Stimulated activated naive CD8-positive, alpha-beta T cell treated with anti-CD3 and anti-CD28 coated beads, Interleukin-15, Interleukin-2, amounts not matched to agents 100 U/mL and 50 U/mL, for 24 hours (primary cell): ENCODE results near the gene CLDN34.

Experiments used
- ATAC-seq: fragments of 150-1000 bp; cut with Tn5 transposase; one replicate; pipeline ENCODE4 v1.10.0; 2021
- DNase-seq: peaks from one replicate; pipeline ENCODE4 v3.0.0; 2021

Gene CLDN34, protein sequence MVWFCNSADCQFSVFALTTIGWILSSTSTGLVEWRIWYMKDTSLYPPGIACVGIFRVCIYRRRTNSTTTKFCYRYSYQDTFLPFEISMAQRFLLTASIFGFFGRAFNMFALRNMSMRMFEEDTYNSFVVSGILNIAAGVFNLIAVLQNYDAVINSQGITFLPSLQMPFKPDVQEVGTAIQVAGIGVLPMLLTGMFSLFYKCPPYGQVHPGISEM

GRCh38 chrX:9966775-9967408, at the start of gene CLDN34:
CLDN34 (plus strand) TSS chrX:9967358; CDS start chrX:9967358, 0 bp downstream.
- no peak for DNase-seq

DNA sequence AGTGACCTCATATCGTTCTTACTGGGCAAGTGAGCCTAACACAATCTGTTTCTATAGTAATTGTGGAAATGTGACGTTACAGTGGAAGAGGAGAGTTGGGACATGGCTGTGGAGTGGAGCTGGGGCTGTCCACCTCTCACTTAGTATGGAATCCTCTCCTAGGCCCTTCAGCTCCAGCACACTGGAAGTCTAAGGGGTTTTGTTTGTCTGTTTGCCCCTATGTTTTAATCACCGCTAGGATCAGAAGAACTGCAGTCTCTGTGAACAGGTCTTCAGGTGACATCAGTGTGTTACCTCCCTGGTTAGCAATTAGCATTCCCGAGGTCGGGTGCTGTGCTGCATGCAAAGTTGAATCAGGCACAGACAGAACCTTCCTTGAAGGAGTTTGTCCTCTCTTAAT, 49.3 kb upstream of the CLDN34 start:
- DNase-seq (no peak), ATAC-seq (no peak)

More at GRCh38 chrX:9966775-9967408, at the start of gene CLDN34:
- ATAC-seq, result no peak

DNA sequence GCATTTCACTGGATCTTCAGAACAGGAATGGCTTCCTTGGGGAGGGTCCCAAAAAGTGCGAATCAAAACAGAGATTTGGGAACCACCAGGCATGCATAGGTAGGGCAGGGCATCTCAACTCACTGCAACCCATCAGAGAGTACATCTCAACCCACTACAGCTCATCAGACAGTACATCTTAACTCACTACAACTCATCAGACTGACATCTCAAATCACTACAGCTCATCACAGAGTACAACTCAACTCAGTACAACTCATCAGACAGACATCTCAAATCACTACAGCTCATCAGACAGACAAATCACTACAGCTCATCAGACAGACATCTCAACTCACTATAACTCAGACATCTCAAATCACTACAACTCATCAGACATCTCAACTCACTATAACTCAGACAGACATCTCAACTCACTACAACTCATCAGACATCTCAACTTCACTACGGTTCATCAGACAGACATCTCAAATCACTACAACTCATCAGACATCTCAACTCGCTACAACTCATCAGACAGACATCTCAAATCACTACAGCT, 47.5 kb upstream of the CLDN34 start:
- no peak for ATAC-seq
- DNase-seq, result no peak

DNA sequence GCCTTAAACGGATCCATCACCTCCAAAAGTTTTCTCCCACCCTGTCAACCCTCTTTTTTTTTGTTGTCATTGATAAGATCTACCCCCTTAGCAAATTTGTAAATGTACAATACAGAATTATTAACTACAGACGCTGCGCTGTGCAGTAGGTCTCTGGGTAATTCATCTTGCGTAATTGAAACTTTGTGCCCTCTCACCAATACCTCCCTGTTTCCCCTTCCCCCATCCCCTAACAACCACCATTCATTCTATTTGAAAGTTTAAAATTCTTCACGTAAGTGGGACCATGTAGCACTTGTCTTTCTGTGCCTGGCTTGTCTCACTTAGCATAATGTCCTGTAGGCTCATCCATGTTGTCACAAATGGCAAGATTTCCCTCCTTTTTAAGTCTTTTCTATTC, 45.8 kb upstream of the CLDN34 start:
- no peak for ATAC-seq
- DNase-seq, result no peak

DNA sequence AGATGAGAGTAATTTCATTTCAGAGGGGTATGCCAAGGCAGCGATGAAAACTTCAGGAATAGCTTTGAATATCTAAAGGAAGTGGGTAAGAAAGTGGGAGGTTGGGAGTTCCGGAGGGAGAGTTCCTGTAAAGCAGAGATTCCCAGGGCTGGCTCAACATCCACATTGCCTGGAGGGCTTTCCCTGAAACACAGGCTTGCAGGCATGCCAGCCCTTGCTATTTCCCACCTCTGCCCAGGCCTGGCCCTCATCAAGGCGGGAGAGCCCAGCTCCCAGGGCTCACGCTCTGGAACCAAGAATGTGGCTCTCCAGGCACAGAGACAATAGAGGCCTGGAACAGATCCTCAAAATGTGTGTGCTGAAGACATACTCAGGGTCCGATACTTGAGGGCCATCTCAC, 43.8 kb upstream of the CLDN34 start:
- DNase-seq (no peak), ATAC-seq (no peak)

DNA sequence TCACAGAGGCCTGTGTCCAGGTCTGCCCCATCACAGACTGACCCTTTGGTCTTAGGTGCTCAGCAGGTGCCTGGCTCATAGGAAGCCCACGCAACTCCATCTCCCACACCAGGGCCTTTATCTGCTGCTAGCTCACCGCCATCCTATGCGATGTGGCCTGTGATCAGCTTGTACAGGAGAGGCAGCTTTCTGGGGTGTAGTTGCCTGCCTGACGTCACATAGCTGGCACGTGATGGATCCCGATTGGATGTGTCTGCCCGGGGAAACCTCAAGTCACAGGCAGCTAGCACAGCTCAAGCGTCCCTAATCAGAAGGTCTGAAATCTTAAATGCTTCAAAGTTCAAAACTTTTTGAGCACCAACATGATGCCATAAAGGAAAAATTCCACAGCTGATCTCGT, 41.2 kb upstream of the CLDN34 start:
- ATAC-seq (no peak), DNase-seq (no peak)

- ATAC-seq, result no peak
Measured at GRCh38 chrX:9927698-9928482, 39.3 kb upstream of the CLDN34 start.

GRCh38 chrX:9935436-9935835, 31.7 kb upstream of the CLDN34 start:
- no peak for DNase-seq
- ATAC-seq, result no peak

More at GRCh38 chrX:9927698-9928482, 39.3 kb upstream of the CLDN34 start:
- no peak for DNase-seq

GRCh38 chrX:9937761-9938160, 29.4 kb upstream of the CLDN34 start:
- DNase-seq, result no peak
- no peak for ATAC-seq

GRCh38 chrX:9938516-9938915, 28.6 kb upstream of the CLDN34 start:
- no peak for ATAC-seq
- DNase-seq, result no peak

DNA sequence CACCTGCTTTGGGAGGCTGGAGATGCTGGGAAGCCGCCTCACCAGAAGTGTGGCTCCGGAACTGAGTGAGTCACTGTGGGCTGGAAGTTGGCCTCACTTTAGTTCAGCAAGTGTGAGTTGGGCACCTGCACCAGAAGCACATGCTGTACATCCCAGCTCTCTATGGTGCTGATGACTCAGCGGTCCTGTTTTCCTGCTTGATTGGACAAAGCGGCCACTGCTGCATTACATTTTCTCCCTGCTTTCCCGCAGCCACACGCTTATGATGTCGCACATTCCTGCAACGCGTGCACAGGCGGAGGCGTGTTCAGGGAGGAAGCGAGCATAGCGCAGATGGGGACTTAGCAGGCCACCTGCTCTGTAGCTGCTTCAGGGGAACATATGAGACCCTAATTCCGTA, 26.7 kb upstream of the CLDN34 start:
- ATAC-seq (no peak), DNase-seq (peak; percentile 5)

- DNase-seq (peak; percentile 74), ATAC-seq (peak; percentile 96)
Measured at GRCh38 chrX:9942086-9942485, 25.1 kb upstream of the CLDN34 start.

DNA sequence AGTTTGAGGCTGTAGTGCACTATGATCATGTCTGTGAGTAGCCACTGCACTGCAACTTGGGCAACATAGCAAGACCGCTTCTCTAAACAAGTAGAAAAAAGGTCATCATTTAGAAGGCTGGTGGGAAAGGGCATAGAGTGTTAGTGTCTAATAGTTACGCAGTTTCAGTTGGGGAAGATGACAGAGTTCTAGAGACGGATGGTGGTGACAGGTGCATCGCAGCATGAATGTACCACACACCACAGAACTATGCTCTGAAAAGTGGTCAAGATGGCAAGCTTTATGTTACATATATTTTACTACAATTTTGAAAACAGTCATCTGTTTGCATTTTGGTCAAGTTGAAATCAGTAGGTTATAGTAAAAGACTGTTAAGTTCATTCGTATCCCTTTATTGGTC, 23.7 kb upstream of the CLDN34 start:
- ATAC-seq (peak; percentile 30), DNase-seq (no peak)

GRCh38 chrX:9947131-9947794, 19.9 kb upstream of the CLDN34 start:
- DNase-seq, result no peak
- ATAC-seq, result no peak

DNA sequence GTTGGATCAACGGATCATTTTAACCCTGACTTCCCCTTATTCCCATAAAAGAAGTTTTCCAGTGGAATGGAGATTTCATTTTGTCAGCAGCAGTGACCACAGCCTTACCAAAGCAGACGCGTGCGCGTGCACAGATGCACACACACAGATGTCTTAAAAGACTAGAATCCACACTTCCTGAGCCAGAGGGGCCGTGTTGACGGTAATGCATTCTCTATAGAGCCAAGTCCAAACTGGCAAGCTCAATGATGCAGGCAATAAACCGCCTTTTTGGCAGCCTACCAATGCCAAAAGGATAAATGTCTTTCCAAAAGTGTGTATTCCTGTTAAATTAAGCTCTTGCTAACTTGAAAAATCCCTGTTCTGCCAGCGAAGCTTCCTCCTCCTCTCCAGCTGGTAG, 18.8 kb upstream of the CLDN34 start:
- DNase-seq (no peak), ATAC-seq (no peak)

DNA sequence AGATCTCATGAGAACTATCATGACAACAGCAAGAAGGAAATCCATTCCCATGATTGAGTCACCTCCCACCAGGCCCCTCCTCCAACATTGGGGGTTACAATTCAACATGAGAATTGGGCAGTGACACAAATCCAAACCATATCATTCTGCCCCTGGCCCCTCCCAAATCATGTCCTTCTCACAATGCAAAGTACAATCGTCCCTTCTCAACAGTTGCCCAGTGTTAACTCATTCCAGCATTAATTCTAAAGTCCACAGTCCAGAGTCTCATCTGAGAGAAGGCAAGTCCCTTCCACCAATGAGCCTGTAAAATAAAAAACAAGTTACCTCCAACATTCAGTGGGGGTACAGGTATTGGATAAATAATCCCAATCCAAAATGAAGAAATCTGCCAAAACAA, 14.9 kb upstream of the CLDN34 start:
- DNase-seq, result no peak
- ATAC-seq, result no peak

DNA sequence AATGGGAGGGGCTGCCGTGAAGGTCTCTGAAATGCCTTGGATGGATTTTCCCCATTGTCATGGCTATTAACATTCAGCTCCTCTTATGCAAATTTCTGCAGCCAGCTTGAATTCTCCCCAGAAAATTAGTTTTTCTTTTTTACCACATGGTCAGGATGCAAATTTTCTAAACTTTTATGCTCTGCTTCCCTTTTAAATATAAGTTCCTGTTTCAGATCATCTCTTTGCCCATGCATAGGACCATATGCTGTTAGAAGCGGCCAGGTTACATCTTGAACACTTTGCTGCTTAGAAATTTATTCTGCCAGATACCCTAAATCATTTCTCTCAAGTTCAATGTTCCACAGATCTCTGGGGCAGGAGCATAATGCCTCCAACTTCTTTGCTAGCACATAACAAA, 13.8 kb upstream of the CLDN34 start:
- DNase-seq (no peak), ATAC-seq (no peak)

DNA sequence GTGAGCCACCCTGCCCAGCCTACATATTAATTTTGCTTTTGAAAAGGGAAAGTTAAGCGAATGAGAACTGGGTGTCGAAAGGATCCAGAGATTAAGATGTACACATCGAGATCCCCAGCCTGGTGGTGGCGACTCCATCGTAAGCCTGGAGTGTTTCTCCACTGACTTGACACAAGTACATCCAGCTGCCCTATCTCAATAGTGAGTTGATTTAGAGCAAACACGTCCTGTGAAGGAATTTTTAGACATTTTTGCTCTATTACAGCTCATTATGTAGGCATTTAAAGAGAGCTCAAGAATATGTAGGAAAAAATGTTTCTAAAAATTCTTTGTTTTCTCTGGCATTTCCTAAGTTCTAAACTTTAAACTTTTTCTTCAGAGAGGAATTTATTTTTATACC, 11.7 kb upstream of the CLDN34 start:
- ATAC-seq (no peak), DNase-seq (no peak)

DNA sequence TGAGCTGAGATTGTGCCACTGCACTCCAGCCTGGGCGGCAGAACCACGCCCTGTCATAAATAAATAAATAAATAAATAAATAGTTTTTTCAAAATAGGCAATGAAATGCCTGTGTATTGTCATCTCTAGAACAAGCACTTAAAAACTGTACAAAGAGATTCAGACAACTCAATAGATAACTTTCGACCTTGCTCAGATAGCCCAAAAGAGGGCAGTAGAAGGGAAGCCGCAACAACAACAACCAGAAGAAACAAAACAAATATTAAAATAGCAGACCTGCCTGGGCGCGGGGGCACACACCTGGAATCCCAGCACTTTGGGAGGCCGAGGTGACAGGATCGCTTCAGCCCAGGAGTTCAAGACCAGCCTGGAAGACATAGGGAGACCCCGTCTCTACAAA, 9.4 kb upstream of the CLDN34 start:
- no peak for ATAC-seq

DNA sequence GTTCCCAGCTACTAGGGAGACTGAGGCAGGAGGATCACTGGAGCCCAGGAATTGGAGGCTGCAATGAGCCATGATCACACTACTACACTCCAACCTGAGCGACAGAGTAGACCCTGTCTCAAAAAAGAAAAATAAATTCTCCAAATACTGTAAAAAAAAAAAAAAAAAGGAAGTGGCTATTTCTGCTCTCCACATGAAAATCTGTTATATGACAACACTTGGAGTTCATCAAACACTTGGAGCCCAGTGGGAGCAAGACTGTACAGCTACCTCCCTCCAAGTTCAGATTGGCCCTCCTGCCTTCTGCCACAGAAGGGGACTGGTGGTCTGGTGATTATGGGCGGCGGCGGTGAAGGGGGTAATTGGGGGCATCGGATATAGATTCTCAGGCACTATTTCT, 9.0 kb upstream of the CLDN34 start:
- no peak for ATAC-seq
- DNase-seq, result no peak

More for the DNA sequence above, 9.4 kb upstream of the CLDN34 start:
- no peak for DNase-seq

DNA sequence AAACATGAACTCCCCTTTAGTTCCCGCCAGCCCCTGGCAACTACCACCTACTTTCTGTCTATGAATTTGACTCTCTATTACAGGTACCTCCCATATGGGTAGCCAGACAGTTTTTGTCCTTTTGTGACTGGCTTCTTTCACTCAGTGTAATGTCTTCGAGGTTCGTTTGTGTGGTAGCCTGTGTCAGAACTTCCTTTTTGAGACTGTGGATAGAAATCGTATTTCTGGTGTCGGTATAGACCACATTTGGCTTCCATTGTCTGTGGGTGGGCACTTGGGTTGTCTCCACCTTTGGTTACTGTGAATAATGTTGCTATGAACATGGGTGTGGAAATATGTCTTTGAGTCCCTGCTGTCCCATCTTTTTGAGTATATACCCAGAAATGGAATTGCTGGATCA, 5.4 kb upstream of the CLDN34 start:
- no peak for DNase-seq
- ATAC-seq, result no peak

- DNase-seq, result no peak
- ATAC-seq, result no peak
Measured at GRCh38 chrX:9977635-9978034, 10.5 kb downstream of the CLDN34 start.

DNA sequence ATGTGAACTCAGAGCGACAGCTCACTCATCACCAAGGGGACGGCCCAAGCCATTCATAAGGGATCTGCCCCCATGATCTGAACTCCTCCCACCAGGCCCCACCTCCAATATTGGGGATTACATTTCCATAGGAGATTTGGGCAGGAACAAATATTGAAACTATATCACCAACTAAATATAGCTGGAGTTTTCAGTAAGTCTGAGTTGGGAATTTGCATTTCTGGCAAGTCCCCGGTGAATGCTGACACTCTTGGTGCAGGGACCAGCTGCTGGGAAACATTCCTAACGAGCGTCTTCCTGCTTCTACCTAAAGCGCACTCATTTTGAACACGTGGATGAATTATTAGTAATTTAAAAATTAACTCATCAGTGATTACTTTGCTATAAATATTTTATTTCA, 13.2 kb downstream of the CLDN34 start:
- ATAC-seq, result no peak
- no peak for DNase-seq
